GM12892 (cell line): ENCODE results near the gene SLC37A1.
A peak's percentile ranks its signal among the peaks of the same experiment; 100 is the strongest.

Experiments
- DNase-seq: peaks from one replicate; pipeline ENCODE4 v3.0.0; 2011; ENCODE audit not compliant: insufficient read length
- FAIRE-seq: peaks from 2 replicates; lab custom pipeline; 2011; peaks lifted over from hg19 to GRCh38; lab: Jason Lieb, UNC
- POLR2A ChIP-seq: IDR thresholded peaks from 2 replicates; pipeline ENCODE4 v1.6.1; 2011; ENCODE audit warnings: low read depth, low read length, control low read depth
- POLR2AphosphoS5 ChIP-seq: IDR thresholded peaks from 2 replicates; pipeline ENCODE4 v1.6.1; 2011; ENCODE audit warnings: low read depth, low read length, control low read depth
- TAF1 ChIP-seq: IDR thresholded peaks from 2 replicates; pipeline ENCODE4 v1.6.1; 2011; ENCODE audit warnings: low read depth, mild to moderate bottlenecking, control low read depth, low read length, borderline replicate concordance

Gene SLC37A1

GRCh38 chr21:42524341-42525028 is 10.8 kb downstream of the SLC37A1 start:
- TF ChIP-seq POLR2AphosphoS5 (no peak), TAF1 (0 out of 2 replicates have a peak, but pooled peaks have one; percentile 38), POLR2A (no peak)
- DNase-seq, result peak; percentile 55
- FAIRE-seq, result peak; percentile 94

- FAIRE-seq, result no peak
- TF ChIP-seq POLR2AphosphoS5, result no peak
- no peak for TF ChIP-seq POLR2A
- no peak for TF ChIP-seq TAF1
- no peak for DNase-seq
Measured at GRCh38 chr21:42525029-42525581, 11.5 kb downstream of the SLC37A1 start.

- no peak for FAIRE-seq
- no peak for TF ChIP-seq POLR2AphosphoS5
- TF ChIP-seq POLR2A, result no peak
- no peak for TF ChIP-seq TAF1
- DNase-seq, result no peak
Measured at GRCh38 chr21:42525676-42526378, 12.2 kb downstream of the SLC37A1 start.

- no peak for TF ChIP-seq POLR2A
- no peak for TF ChIP-seq TAF1
- no peak for TF ChIP-seq POLR2AphosphoS5
- FAIRE-seq, result no peak
- DNase-seq, result no peak
Measured at GRCh38 chr21:42526379-42526727, 12.7 kb downstream of the SLC37A1 start.

GRCh38 chr21:42527127-42527488 is 13.5 kb downstream of the SLC37A1 start:
- DNase-seq (no peak), FAIRE-seq (no peak)
- no peak for TF ChIP-seq POLR2A
- TF ChIP-seq TAF1, result no peak
- no peak for TF ChIP-seq POLR2AphosphoS5

- FAIRE-seq (peak; percentile 91), DNase-seq (no peak)
- TF ChIP-seq POLR2AphosphoS5 (no peak), TAF1 (no peak), POLR2A (no peak)
Measured at GRCh38 chr21:42527489-42528158, 14.0 kb downstream of the SLC37A1 start.

- TF ChIP-seq POLR2AphosphoS5 (no peak), TAF1 (no peak), POLR2A (no peak)
- FAIRE-seq, result no peak
Measured at GRCh38 chr21:42530167-42530518, 16.5 kb downstream of the SLC37A1 start.

GRCh38 chr21:42531771-42532170 is 18.1 kb downstream of the SLC37A1 start:
- FAIRE-seq, result no peak
- no peak for DNase-seq
- TF ChIP-seq POLR2AphosphoS5, result no peak
- no peak for TF ChIP-seq POLR2A
- no peak for TF ChIP-seq TAF1

More at GRCh38 chr21:42530167-42530518, 16.5 kb downstream of the SLC37A1 start:
- DNase-seq, result no peak

- FAIRE-seq, result peak; percentile 85
- TF ChIP-seq TAF1 (no peak), POLR2A (0 out of 2 replicates have a peak, but pooled peaks have one; percentile 11), POLR2AphosphoS5 (no peak)
- peak; percentile 38 for DNase-seq
Measured at GRCh38 chr21:42532466-42533181, 19.0 kb downstream of the SLC37A1 start.

GRCh38 chr21:42533306-42533962 is 19.8 kb downstream of the SLC37A1 start:
- TF ChIP-seq TAF1 (no peak), POLR2A (no peak), POLR2AphosphoS5 (no peak)
- no peak for DNase-seq
- FAIRE-seq, result peak; percentile 38
